GM03348 (cell line): ENCODE data around the gene PTCH1.
A peak's percentile ranks its signal among the peaks of the same experiment; 100 is the strongest.

Source experiments
- DNase-seq: peaks from one replicate; pipeline ENCODE4 v3.0.0; 2012; ENCODE audit warnings: low spot score

The PTCH1 gene

GRCh38 chr9:95511952-95512708 is 4.6 kb downstream of the PTCH1 start:
- DNase-seq: peak; percentile 31

GRCh38 chr9:95511616-95511931 is 5.2 kb downstream of the PTCH1 start:
- no peak for DNase-seq

GRCh38 chr9:95510709-95511615 is 5.8 kb downstream of the PTCH1 start:
- peak; percentile 98 for DNase-seq

GRCh38 chr9:95509851-95510708 is 6.7 kb downstream of the PTCH1 start:
- DNase-seq: no peak

GRCh38 chr9:95508968-95509850 is 7.6 kb downstream of the PTCH1 start:
- DNase-seq: peak; percentile 87

- peak; percentile 39 for DNase-seq
Measured at GRCh38 chr9:95508242-95508967, 8.4 kb downstream of the PTCH1 start.

- DNase-seq: peak; percentile 63
Measured at GRCh38 chr9:95507464-95508241, 9.1 kb downstream of the PTCH1 start.

- peak; percentile 76 for DNase-seq
Measured at GRCh38 chr9:95506678-95507463, 9.9 kb downstream of the PTCH1 start.

GRCh38 chr9:95506428-95506677 is 10.4 kb downstream of the PTCH1 start:
- DNase-seq: peak; percentile 71

GRCh38 chr9:95505717-95506427 is 10.9 kb downstream of the PTCH1 start:
- DNase-seq: peak; percentile 86

GRCh38 chr9:95505072-95505716 is 11.6 kb downstream of the PTCH1 start:
- no peak for DNase-seq

- DNase-seq: peak; percentile 39
Measured at GRCh38 chr9:95504053-95504963, 12.5 kb downstream of the PTCH1 start.

- DNase-seq: no peak
Measured at GRCh38 chr9:95503369-95503768, 13.4 kb downstream of the PTCH1 start.

GRCh38 chr9:95502248-95502647 is 14.5 kb downstream of the PTCH1 start:
- no peak for DNase-seq

- no peak for DNase-seq
Measured at GRCh38 chr9:95499847-95500246, 16.9 kb downstream of the PTCH1 start.

GRCh38 chr9:95499046-95499676 is 17.6 kb downstream of the PTCH1 start:
- no peak for DNase-seq

GRCh38 chr9:95498641-95499040 is 18.1 kb downstream of the PTCH1 start:
- DNase-seq: no peak
